GM13977 (cell line): Measurements from ENCODE around the gene SLC6A4.

Experiments used
- DNase-seq: peaks from one replicate; pipeline ENCODE4 v3.0.0; 2012; ENCODE audit warnings: low spot score
- in situ Hi-C: fragments of 300-500 bp; cut with MboI; formaldehyde crosslinking; loops from one replicate; pipeline ENCODE4 v1.12.0; 2022; ENCODE audit warnings: low sequenced_read_pairs, low pct_unique_long_range_greater_than_20kb, mixed read lengths, inconsistent platforms; ENCODE audit not compliant: unreplicated experiment
- TF ChIP-seq, protein P1 (sequence below): IDR thresholded peaks from 2 replicates; pipeline ENCODE4 v1.5.1; 2012; ENCODE audit warnings: mild to moderate bottlenecking, control low read depth; ENCODE audit not compliant: insufficient read depth; ENCODE audit errors: extremely low read depth, missing control alignments

Gene SLC6A4

DNA sequence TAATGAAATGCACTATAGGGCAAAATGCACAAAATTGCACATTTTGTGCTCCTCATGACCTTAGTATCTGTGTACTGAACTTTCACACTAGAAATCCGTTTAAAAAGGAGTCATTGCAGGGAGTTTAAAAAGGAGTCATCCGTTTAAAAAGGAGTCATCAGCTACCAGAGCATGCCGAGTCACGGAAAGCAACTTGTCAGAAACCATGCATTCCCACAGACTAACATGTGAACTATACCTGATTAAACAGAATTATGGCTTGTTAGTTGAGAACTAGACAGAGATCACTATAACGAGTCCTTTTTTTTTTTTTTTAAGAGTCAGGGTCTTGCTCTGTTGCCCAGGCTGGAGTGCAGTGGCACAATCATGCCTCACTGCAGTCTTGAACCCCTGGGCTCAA is 35.9 kb downstream of the SLC6A4 start:
- TF ChIP-seq, protein P1, sequence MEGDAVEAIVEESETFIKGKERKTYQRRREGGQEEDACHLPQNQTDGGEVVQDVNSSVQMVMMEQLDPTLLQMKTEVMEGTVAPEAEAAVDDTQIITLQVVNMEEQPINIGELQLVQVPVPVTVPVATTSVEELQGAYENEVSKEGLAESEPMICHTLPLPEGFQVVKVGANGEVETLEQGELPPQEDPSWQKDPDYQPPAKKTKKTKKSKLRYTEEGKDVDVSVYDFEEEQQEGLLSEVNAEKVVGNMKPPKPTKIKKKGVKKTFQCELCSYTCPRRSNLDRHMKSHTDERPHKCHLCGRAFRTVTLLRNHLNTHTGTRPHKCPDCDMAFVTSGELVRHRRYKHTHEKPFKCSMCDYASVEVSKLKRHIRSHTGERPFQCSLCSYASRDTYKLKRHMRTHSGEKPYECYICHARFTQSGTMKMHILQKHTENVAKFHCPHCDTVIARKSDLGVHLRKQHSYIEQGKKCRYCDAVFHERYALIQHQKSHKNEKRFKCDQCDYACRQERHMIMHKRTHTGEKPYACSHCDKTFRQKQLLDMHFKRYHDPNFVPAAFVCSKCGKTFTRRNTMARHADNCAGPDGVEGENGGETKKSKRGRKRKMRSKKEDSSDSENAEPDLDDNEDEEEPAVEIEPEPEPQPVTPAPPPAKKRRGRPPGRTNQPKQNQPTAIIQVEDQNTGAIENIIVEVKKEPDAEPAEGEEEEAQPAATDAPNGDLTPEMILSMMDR: no peak
- in situ Hi-C loops: no loop called here
- DNase-seq: no peak

DNA sequence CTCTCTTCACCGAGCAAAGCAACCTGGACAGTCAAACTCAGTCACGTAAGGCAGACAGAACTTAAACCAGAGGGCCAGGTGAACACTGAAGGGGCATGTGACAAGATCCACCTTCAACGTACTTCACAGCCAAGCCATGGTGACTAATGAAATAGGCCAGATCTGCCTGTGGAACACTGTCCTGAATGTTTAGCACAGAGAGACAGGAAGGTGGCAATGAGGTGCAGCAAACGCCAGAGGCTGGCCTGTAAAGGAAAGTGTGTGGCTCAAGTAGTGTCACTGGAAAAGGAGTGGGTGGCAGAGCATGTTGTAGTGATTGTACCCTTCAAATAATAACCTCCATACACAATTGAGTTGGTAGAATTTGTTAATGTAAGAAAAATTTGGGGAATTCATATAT is 38.1 kb downstream of the SLC6A4 start:
- in situ Hi-C loops: no loop called here
- DNase-seq: no peak
- TF ChIP-seq, protein P1: no peak

DNA sequence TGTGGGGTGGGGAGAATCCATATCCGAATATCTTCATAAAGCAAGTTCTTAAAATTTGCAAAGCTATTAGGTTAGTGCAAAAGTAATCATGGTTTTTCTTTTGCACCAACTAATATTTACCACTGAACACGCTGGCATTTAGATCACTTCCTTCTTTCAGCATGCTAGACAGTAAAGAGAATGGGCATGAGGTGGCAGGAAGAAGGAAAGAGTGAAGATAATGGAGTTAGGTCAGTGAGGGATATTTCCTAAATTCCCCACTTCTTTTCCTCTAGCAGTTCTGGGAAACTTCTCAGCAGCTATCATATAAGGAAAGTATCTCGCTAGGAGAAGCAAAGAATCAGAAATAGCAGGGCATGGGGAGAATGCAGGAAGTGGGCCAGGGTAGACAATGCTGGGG is 39.0 kb downstream of the SLC6A4 start:
- in situ Hi-C loops: no loop called here
- DNase-seq: no peak
- TF ChIP-seq, protein P1: no peak

DNA sequence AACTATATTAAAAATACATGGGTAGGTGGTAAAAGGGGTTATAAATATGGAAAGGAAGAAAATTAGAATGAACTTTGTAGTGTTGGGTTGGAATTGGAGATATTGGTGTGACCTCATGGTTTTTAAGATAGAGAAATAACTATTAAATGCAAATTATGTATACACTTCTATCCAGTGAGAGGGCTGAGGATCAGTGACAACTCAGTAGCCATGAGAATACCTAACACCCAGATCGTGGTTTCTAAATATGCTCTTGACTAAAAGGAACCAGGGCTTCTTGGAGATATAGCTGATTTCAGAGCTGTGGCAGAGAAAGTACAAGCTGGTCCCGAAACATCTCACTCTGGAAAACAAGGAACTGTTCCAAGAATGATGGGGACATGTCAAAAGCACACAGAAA is 44.4 kb downstream of the SLC6A4 start:
- no peak for DNase-seq
- in situ Hi-C loops: no loop called here
- TF ChIP-seq, protein P1: no peak

GRCh38 chr17:30188211-30188939 is 47.1 kb downstream of the SLC6A4 start:
- TF ChIP-seq, protein P1: no peak
- DNase-seq: no peak
- in situ Hi-C loops: no loop called here

GRCh38 chr17:30187573-30187972 is 47.9 kb downstream of the SLC6A4 start:
- in situ Hi-C loops: no loop called here
- TF ChIP-seq, protein P1: no peak
- no peak for DNase-seq
